B cell (primary cell): ENCODE results near the gene FZD2. TPM values are rescaled to one million over a fixed set of nuclear protein-coding genes. Genes with fewer than 3 reads are reported as not detected.

Experiments
- ATAC-seq: fragments of 200-7000 bp; cut with Tn5 transposase; one replicate; pipeline ENCODE4 v1.10.0; 2021; ENCODE audit warnings: low read depth, mild to moderate bottlenecking, moderate number of reproducible peaks, moderate library complexity
- CTCF ChIA-PET: fragments of 350-600 bp; sonication (Branson Sonifier 250); formaldehyde crosslinking; loops from one replicate; lab custom pipeline; 2021; ENCODE audit warnings: antibody characterized with exemption, inconsistent platforms; lab: Charles Lee
- POLR2A ChIA-PET: fragments of 350-600 bp; sonication (Branson Sonifier 250); formaldehyde crosslinking; loops from one replicate; lab custom pipeline; 2021; ENCODE audit warnings: antibody characterized with exemption; lab: Charles Lee
- DNase-seq: peaks from one replicate; pipeline ENCODE4 v3.0.0; 2013
- H2AFZ ChIP-seq: 2 replicates; pipeline ENCODE4 v1.6.1; 2012; ENCODE audit warnings: mild to moderate bottlenecking, low read depth, low read length; ENCODE audit not compliant: insufficient read depth, poor library complexity, severe bottlenecking
- H3K27ac ChIP-seq, 2 donors: 1 replicate in 1 of 2; 2 replicates in 1 of 2; pipeline ENCODE4 v1.5.1; 2012 to 2013; ENCODE audit warnings: low read length in 2 of 2, mild to moderate bottlenecking in 2 of 2, moderate library complexity in 1 of 2
- H3K27me3 ChIP-seq, 4 experiments: fragments of 200-600 bp in 1 of 4; sonication (generic) in 1 of 4; replicated peaks in 1 of 4; 1 replicate in 2 of 4; 2 replicates in 2 of 4; pipeline versions ENCODE4 v1.6.1 to v1.7.0; 2013 to 2016; ENCODE audit warnings: low read length in 3 of 4, mild to moderate bottlenecking in 2 of 4, mixed read lengths in 1 of 4, moderate library complexity in 1 of 4; ENCODE audit not compliant: insufficient read depth in 4 of 4, control insufficient read depth in 3 of 4; ENCODE audit errors: control extremely low read depth in 1 of 4
- H3K36me3 ChIP-seq, 2 experiments: replicated peaks in 1 of 2; 1 replicate in 1 of 2; 2 replicates in 1 of 2; pipeline versions ENCODE4 v1.6.1 to v1.7.1; 2013; ENCODE audit warnings: low read length in 1 of 2; ENCODE audit not compliant: insufficient read depth in 2 of 2, control insufficient read depth in 1 of 2; ENCODE audit errors: control extremely low read depth in 1 of 2, extremely low read depth in 1 of 2
- H3K4me1 ChIP-seq, 2 donors: fragments of 200-600 bp in 1 of 2; sonication (generic) in 1 of 2; 1 replicate in 1 of 2; 2 replicates in 1 of 2; pipeline versions ENCODE4 v1.5.1 to v1.6.1; 2013 to 2017; ENCODE audit warnings: low read length in 2 of 2; ENCODE audit not compliant: control insufficient read depth in 2 of 2, insufficient read depth in 2 of 2
- H3K4me2 ChIP-seq: replicated peaks from 2 replicates; pipeline ENCODE3; 2012; ENCODE audit warnings: mild to moderate bottlenecking, low read depth, low read length; ENCODE audit not compliant: poor library complexity, severe bottlenecking
- H3K4me3 ChIP-seq, 5 experiments: fragments of 200-600 bp in 1 of 5; sonication (generic) in 1 of 5; 1 replicate in 3 of 5; 2 replicates in 2 of 5; pipeline versions ENCODE4 v1.5.1 to v1.7.0; 2011 to 2016; ENCODE audit warnings: low read length in 4 of 5, mild to moderate bottlenecking in 4 of 5, low read depth in 2 of 5, control low read depth in 1 of 5, moderate library complexity in 1 of 5; ENCODE audit not compliant: insufficient read depth in 1 of 5; ENCODE audit errors: control extremely low read depth in 1 of 5, extremely low read depth in 1 of 5
- H3K79me2 ChIP-seq: fragments of 200-600 bp; sonication (generic); one replicate; pipeline ENCODE4 v1.6.0; 2016; ENCODE audit warnings: low read length; ENCODE audit not compliant: control insufficient read depth, insufficient read depth
- H3K9ac ChIP-seq: fragments of 200-600 bp; sonication (generic); 2 replicates; pipeline ENCODE4 v1.6.1; 2017; ENCODE audit warnings: mild to moderate bottlenecking, low read length, moderate library complexity
- H3K9me3 ChIP-seq, 3 donors: one replicate each; pipeline versions ENCODE4 v1.6.1 to v1.7.1; 2013; ENCODE audit warnings: low read length in 2 of 3; ENCODE audit not compliant: control insufficient read depth in 2 of 3, insufficient read depth in 1 of 3; ENCODE audit errors: control extremely low read depth in 1 of 3
- H4K20me1 ChIP-seq: 2 replicates; pipeline ENCODE4 v1.6.0; 2012; ENCODE audit warnings: mild to moderate bottlenecking, low read length; ENCODE audit not compliant: insufficient read depth, control insufficient read depth, poor library complexity, severe bottlenecking
- H3K27ac Mint-ChIP-seq: one replicate; pipeline ENCODE4 v1.8.0; 2021; ENCODE audit warnings: mixed read lengths
- H3K27me3 Mint-ChIP-seq: one replicate; pipeline ENCODE4 v1.8.0; 2021; ENCODE audit warnings: mixed read lengths
- H3K4me1 Mint-ChIP-seq: one replicate; pipeline ENCODE4 v1.8.0; 2021; ENCODE audit warnings: mixed read lengths
- H3K4me3 Mint-ChIP-seq: one replicate; pipeline ENCODE4 v1.8.0; 2021; ENCODE audit warnings: mixed read lengths
- H3K9me3 Mint-ChIP-seq: one replicate; pipeline ENCODE4 v1.8.0; 2022; ENCODE audit warnings: mixed read lengths; ENCODE audit not compliant: insufficient read depth
- CTCF ChIP-seq: fragments of 200-600 bp; IDR thresholded peaks from one replicate; pipeline ENCODE4 v1.8.0; 2022; ENCODE audit warnings: antibody characterized with exemption, mild to moderate bottlenecking
- EZH2 ChIP-seq: IDR thresholded peaks from 2 replicates; pipeline ENCODE4 v1.6.1; 2012; ENCODE audit warnings: borderline replicate concordance, low read depth, mild to moderate bottlenecking, moderate library complexity, low read length; ENCODE audit not compliant: insufficient read depth, poor library complexity, severe bottlenecking
- WGBS: methylation state at CpG from one replicate; pipeline ENCODE4 v1.1.5; 2013; ENCODE audit warnings: missing lambda C conversion rate; ENCODE audit not compliant: insufficient coverage; 5-methylcytosine and 5-hydroxymethylcytosine counted together
- intact Hi-C: fragments of 100-400 bp; cut with micrococcal nuclease; formaldehyde crosslinking; loops from one replicate; pipeline ENCODE4 v1.10.0; 2022
- polyA plus RNA-seq: library from polyadenylated mRNA; depleted of rRNA; stranded (reverse); fragments of >200 nt; gene quantifications from 2 replicates; pipeline ENCODE4 v1.2.3, GENCODE V29; 2012
- total RNA-seq, 2 donors: library from RNA; stranded (reverse); fragments of 120-200 nt in 1 of 2; gene quantifications; 1 replicate in 1 of 2; 2 replicates in 1 of 2; pipeline versions ENCODE4 v1.2.3 to v1.2.4, GENCODE V29; 2013 to 2022

FZD2 gene
- total and polyA plus RNA-seq, 2 donors (not counting 1 experiment from before 2014, with no cell fraction given) = 1.6 to 2.5 TPM

GRCh38 chr17:44581868-44582267 lies 24.6 kb downstream of the FZD2 start:
- Mint-ChIP-seq H3K4me3 (no peak overlapping the region), H3K9me3 (no peaks in the 10 kb centered on the region), H3K27ac (no peak overlapping the region), H3K27me3 (peaks cover 35% of the 10 kb centered on the region), H3K4me1 (no peaks in the 10 kb centered on the region)
- H3K9ac ChIP-seq = no peak overlapping the region
- H3K4me1 ChIP-seq = no peaks in the 10 kb centered on the region
- no peak overlapping the region for H3K4me3 ChIP-seq
- peaks cover 0 to 10% (median 0%) of the 10 kb centered on the region in 4 experiments for H3K27me3 ChIP-seq
- H4K20me1 ChIP-seq = no peaks in the 10 kb centered on the region
- no peak overlapping the region for H2AFZ ChIP-seq
- intact Hi-C loops = no loop called here
- 91% methylated on average over 11 of the region's 11 CpGs for WGBS
- H3K27ac ChIP-seq = no peak overlapping the region
- no peaks in the 10 kb centered on the region for H3K9me3 ChIP-seq
- TF ChIP-seq EZH2 (no peak), CTCF (no peak)
- no peak for ATAC-seq
- H3K79me2 ChIP-seq = no peaks in the 10 kb centered on the region
- no peak overlapping the region for H3K4me2 ChIP-seq
- DNase-seq = no peak
- H3K36me3 ChIP-seq = no peaks in the 10 kb centered on the region
- ChIA-PET POLR2A (no interaction called here), CTCF (interaction anchor here (1.0 to 1.2 kb wide), 2 partner anchors 50 to 51 kb away, joined by 3 read pairs; no protein-coding TSS in a partner anchor)

- no peak overlapping the region for H3K9ac ChIP-seq
- H2AFZ ChIP-seq = no peak overlapping the region
- H4K20me1 ChIP-seq = no peaks in the 10 kb centered on the region
- ATAC-seq (no peak), DNase-seq (no peak)
- ChIA-PET POLR2A (no interaction called here), CTCF (no interaction called here)
- 86% methylated on average over 9 of the region's 13 CpGs for WGBS
- peaks cover 0 to 3% (median 0%) of the 10 kb centered on the region in 4 experiments for H3K27me3 ChIP-seq
- no peak overlapping the region for H3K4me3 ChIP-seq
- no peaks in the 10 kb centered on the region for H3K79me2 ChIP-seq
- H3K4me1 Mint-ChIP-seq = no peaks in the 10 kb centered on the region
- H3K4me3 Mint-ChIP-seq = no peak overlapping the region
- intact Hi-C loops = no loop called here
- no peak overlapping the region for H3K27ac Mint-ChIP-seq
- H3K4me1 ChIP-seq = no peaks in the 10 kb centered on the region
- peaks cover 22% of the 10 kb centered on the region for H3K27me3 Mint-ChIP-seq
- no peaks in the 10 kb centered on the region for H3K9me3 Mint-ChIP-seq
- H3K9me3 ChIP-seq = no peaks in the 10 kb centered on the region
- no peaks in the 10 kb centered on the region for H3K36me3 ChIP-seq
- H3K4me2 ChIP-seq = no peak overlapping the region
- TF ChIP-seq EZH2 = no peak
- no peak for TF ChIP-seq CTCF
- H3K27ac ChIP-seq = no peak overlapping the region
Measured at GRCh38 chr17:44584443-44584842, 27.2 kb downstream of the FZD2 start.
